Colonic mucosa (tissue), 4 donors: Measurements from ENCODE around the gene FLRT2. TPM values are rescaled to one million over a fixed set of nuclear protein-coding genes. Genes with fewer than 3 reads are reported as not detected.

Experiments used
- DNase-seq: peaks from one replicate; pipeline ENCODE4 v3.0.0-alpha.2; 2020
- H3K27ac ChIP-seq: fragments of 200-600 bp; one replicate; pipeline ENCODE4 v1.8.0; 2021
- H3K27me3 ChIP-seq: fragments of 200-600 bp; one replicate; pipeline ENCODE4 v1.8.0; 2021
- H3K36me3 ChIP-seq: fragments of 200-600 bp; one replicate; pipeline ENCODE4 v1.8.0; 2021
- H3K4me1 ChIP-seq: fragments of 200-600 bp; one replicate; pipeline ENCODE4 v1.8.0; 2021; ENCODE audit warnings: mild to moderate bottlenecking
- H3K4me3 ChIP-seq: fragments of 200-600 bp; one replicate; pipeline ENCODE4 v1.8.0; 2021
- H3K9ac ChIP-seq, 2 donors: one replicate each; pipeline ENCODE4 v1.7.0; 2013; ENCODE audit warnings: control low read depth in 2 of 2, low read depth in 2 of 2, low read length in 2 of 2
- H3K9me3 ChIP-seq: fragments of 200-600 bp; one replicate; pipeline ENCODE4 v1.8.0; 2021
- intact Hi-C: fragments of 100-400 bp; cut with DNase I; formaldehyde crosslinking; loops from one replicate; pipeline ENCODE4 v1.14.1; 2022
- total RNA-seq, 2 donors: library from RNA; stranded (reverse); fragmentation: NEBNext Ultra II Directional in 1 of 2; extraction: Animal tissue kit (Norgen Biotek cat#: 25700) in 1 of 2; gene quantifications; one replicate each; pipeline ENCODE4 v1.2.1, GENCODE V29; 2021
- TF ChIP-seq, protein P1 (sequence below): fragments of 200-600 bp; IDR thresholded peaks from one replicate; pipeline ENCODE4 v1.8.0; 2022; ENCODE audit warnings: antibody characterized with exemption, mild to moderate bottlenecking
- donor health status: healthy.
- donor health status: DM: no; HTN: no; CAD: no.
- donor health status: DM: no; HTN: no; CAD: no.

The FLRT2 gene
- total RNA-seq, 2 donors from 2014 or later: 2.1 to 3.0 TPM

GRCh38 chr14:85616386-85616885 is 86.5 kb downstream of the FLRT2 start:
- no peak for DNase-seq
- Histone ChIP-seq H3K9me3 (no peaks in the 10 kb centered on the region), H3K36me3 (no peaks in the 10 kb centered on the region), H3K4me3 (no peak overlapping the region), H3K27ac (no peak overlapping the region), H3K4me1 (no peaks in the 10 kb centered on the region), H3K27me3 (no peaks in the 10 kb centered on the region), H3K9ac (no peak overlapping the region)
- intact Hi-C loops: no loop called here
- TF ChIP-seq, protein P1, sequence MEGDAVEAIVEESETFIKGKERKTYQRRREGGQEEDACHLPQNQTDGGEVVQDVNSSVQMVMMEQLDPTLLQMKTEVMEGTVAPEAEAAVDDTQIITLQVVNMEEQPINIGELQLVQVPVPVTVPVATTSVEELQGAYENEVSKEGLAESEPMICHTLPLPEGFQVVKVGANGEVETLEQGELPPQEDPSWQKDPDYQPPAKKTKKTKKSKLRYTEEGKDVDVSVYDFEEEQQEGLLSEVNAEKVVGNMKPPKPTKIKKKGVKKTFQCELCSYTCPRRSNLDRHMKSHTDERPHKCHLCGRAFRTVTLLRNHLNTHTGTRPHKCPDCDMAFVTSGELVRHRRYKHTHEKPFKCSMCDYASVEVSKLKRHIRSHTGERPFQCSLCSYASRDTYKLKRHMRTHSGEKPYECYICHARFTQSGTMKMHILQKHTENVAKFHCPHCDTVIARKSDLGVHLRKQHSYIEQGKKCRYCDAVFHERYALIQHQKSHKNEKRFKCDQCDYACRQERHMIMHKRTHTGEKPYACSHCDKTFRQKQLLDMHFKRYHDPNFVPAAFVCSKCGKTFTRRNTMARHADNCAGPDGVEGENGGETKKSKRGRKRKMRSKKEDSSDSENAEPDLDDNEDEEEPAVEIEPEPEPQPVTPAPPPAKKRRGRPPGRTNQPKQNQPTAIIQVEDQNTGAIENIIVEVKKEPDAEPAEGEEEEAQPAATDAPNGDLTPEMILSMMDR: no peak

GRCh38 chr14:85616886-85617285 is 86.9 kb downstream of the FLRT2 start:
- H3K36me3 ChIP-seq: no peaks in the 10 kb centered on the region
- no peaks in the 10 kb centered on the region for H3K9me3 ChIP-seq
- no peak overlapping the region for H3K4me3 ChIP-seq
- TF ChIP-seq, protein P1: no peak
- DNase-seq: no peak
- H3K27me3 ChIP-seq: no peaks in the 10 kb centered on the region
- H3K9ac ChIP-seq: no peak overlapping the region
- H3K4me1 ChIP-seq: no peaks in the 10 kb centered on the region
- intact Hi-C loops: no loop called here
- no peak overlapping the region for H3K27ac ChIP-seq

DNA sequence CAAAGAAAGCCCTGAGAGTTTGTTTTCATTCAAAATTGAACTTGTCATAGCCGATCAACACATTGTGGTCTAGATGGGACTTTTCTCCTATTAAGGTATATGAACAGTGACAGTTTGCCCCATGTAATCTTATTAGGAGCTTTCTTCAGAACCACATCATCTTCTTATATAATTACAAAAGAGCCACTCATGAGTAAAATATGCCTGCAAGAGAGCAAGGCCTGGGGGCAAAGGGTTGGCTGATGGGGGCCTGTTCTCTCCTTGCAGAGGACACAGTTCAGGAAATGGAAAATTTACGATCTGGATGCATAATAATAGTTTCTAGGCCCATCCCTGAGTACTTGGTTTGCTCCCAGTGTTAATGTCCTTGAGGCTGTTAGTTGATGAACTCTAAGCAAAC is 87.8 kb downstream of the FLRT2 start:
- Histone ChIP-seq H3K4me3 (no peak overlapping the region), H3K27me3 (no peaks in the 10 kb centered on the region), H3K9me3 (no peaks in the 10 kb centered on the region), H3K4me1 (no peaks in the 10 kb centered on the region), H3K9ac (no peak overlapping the region), H3K27ac (no peak overlapping the region), H3K36me3 (no peaks in the 10 kb centered on the region)
- TF ChIP-seq, protein P1: no peak
- intact Hi-C loops: no loop called here
- DNase-seq: no peak

GRCh38 chr14:85618390-85618789 is 88.4 kb downstream of the FLRT2 start:
- no peaks in the 10 kb centered on the region for H3K27me3 ChIP-seq
- H3K36me3 ChIP-seq: no peaks in the 10 kb centered on the region
- no peak overlapping the region for H3K9ac ChIP-seq
- H3K4me3 ChIP-seq: no peak overlapping the region
- no peaks in the 10 kb centered on the region for H3K9me3 ChIP-seq
- no peak overlapping the region for H3K27ac ChIP-seq
- no peak for DNase-seq
- intact Hi-C loops: no loop called here
- TF ChIP-seq, protein P1: no peak
- H3K4me1 ChIP-seq: no peaks in the 10 kb centered on the region

DNA sequence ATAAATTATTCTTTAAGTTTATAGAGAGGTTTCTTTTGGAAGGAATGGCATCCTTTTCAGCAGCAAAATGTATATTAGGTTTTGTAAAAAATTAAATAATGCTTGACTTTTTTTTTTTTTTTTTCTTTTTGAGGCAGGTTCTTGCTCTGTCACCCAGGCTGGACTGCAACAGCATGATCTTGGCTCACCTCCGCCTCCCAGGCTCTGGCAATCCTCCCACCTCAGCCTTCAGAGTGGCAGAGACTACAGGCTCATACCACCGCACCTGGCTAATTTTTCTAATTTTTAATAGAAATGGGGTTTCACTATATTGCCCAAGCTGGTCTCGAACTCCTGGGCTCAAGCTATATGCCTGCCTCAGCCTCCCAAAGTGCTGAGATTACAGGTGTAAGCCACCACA is 89.0 kb downstream of the FLRT2 start:
- Histone ChIP-seq H3K27ac (no peak overlapping the region), H3K36me3 (no peaks in the 10 kb centered on the region), H3K4me1 (no peaks in the 10 kb centered on the region), H3K27me3 (no peaks in the 10 kb centered on the region), H3K9me3 (no peaks in the 10 kb centered on the region), H3K4me3 (no peak overlapping the region), H3K9ac (no peak overlapping the region)
- intact Hi-C loops: no loop called here
- no peak for DNase-seq
- TF ChIP-seq, protein P1: no peak
